ENCODE results near the gene ITPR3. TPM values are rescaled to one million over a fixed set of nuclear protein-coding genes. Genes with fewer than 3 reads are reported as not detected.

ITPR3 gene
- total RNA-seq, 1 experiment from 2014 or later, result 143 TPM

DNA sequence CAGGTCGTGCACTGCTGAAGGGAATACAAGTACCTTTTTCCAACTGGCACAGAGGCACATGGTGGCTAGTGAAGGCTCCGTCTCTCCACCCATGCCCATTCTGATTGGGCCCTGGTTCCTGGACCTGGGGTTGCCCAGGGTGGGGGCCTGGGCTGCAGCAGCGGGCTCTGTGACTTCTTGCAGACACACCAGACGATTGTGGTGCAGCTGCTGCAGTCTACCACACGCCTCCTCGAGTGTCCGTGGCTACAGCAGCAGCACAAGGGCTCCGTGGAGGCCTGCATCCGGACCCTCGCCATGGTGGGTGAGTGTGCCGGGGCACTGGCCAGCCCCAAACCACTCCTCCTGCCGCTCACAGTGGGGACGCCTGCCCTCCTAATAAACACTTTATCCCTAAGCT lies 61.2 kb downstream of the ITPR3 start:
- Mint-ChIP-seq H3K27me3 (ENCODE audit: unreplicated experiment) (no peaks in the 10 kb centered on the region), H3K4me1 (ENCODE audit: low read depth, unreplicated experiment) (no peaks in the 10 kb centered on the region), H3K4me3 (ENCODE audit: low read depth, unreplicated experiment) (no peak overlapping the region), H3K27ac (ENCODE audit: unreplicated experiment) (no peak overlapping the region), H3K36me3 (ENCODE audit: insufficient read depth, unreplicated experiment) (peaks cover 71% of the 10 kb centered on the region), H3K9me3 (ENCODE audit: low read depth, unreplicated experiment) (no peaks in the 10 kb centered on the region)
- intact Hi-C loops (cut with micrococcal nuclease; ENCODE audit: unreplicated experiment), result no loop called here
- no peak for DNase-seq
- TF ChIP-seq, protein P1, sequence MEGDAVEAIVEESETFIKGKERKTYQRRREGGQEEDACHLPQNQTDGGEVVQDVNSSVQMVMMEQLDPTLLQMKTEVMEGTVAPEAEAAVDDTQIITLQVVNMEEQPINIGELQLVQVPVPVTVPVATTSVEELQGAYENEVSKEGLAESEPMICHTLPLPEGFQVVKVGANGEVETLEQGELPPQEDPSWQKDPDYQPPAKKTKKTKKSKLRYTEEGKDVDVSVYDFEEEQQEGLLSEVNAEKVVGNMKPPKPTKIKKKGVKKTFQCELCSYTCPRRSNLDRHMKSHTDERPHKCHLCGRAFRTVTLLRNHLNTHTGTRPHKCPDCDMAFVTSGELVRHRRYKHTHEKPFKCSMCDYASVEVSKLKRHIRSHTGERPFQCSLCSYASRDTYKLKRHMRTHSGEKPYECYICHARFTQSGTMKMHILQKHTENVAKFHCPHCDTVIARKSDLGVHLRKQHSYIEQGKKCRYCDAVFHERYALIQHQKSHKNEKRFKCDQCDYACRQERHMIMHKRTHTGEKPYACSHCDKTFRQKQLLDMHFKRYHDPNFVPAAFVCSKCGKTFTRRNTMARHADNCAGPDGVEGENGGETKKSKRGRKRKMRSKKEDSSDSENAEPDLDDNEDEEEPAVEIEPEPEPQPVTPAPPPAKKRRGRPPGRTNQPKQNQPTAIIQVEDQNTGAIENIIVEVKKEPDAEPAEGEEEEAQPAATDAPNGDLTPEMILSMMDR (IDR thresholded peaks at IDR 0.05; ENCODE audit: unreplicated experiment), result no peak
- CTCF ChIA-PET, result no interaction called here
- no TSS peak for BruUV-seq (replicated peaks)

DNA sequence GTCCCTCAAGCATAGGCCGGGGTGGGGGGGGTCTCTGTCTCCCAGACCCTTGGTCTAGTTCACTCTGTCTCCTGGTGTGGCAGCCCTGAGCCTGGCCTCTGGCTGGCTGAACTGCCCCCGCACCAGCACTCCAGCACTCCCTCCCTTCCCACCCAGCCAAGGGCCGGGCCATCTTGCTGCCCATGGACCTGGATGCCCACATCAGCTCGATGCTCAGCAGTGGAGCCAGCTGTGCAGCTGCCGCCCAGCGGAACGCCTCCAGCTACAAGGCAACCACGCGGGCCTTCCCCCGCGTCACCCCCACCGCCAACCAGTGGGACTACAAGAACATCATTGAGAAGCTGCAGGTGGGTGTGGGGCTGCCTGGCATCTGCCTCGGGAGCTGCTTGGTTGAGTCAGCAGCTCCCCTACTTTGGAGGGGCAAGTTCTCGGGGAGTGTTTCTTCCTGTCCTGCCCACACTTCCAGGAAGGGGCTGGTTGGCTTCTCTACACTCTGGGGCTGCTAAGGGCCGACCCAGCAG lies 62.0 kb downstream of the ITPR3 start:
- TF ChIP-seq, protein P1 (IDR thresholded peaks at IDR 0.05; ENCODE audit: unreplicated experiment), result no peak
- CTCF ChIA-PET, result interaction anchor here (1.8 kb wide), 1 partner anchor 93 kb away, joined by 4 read pairs; no protein-coding TSS in a partner anchor
- H3K4me1 Mint-ChIP-seq (ENCODE audit: low read depth, unreplicated experiment), result no peaks in the 10 kb centered on the region
- H3K4me3 Mint-ChIP-seq (ENCODE audit: low read depth, unreplicated experiment), result no peak overlapping the region
- no peak for DNase-seq
- intact Hi-C loops (cut with micrococcal nuclease; ENCODE audit: unreplicated experiment), result no loop called here
- H3K27me3 Mint-ChIP-seq (ENCODE audit: unreplicated experiment), result no peaks in the 10 kb centered on the region
- BruUV-seq (replicated peaks), result no TSS peak
- peaks cover 63% of the 10 kb centered on the region for H3K36me3 Mint-ChIP-seq (ENCODE audit: insufficient read depth, unreplicated experiment)
- no peaks in the 10 kb centered on the region for H3K9me3 Mint-ChIP-seq (ENCODE audit: low read depth, unreplicated experiment)
- H3K27ac Mint-ChIP-seq (ENCODE audit: unreplicated experiment), result no peak overlapping the region

DNA sequence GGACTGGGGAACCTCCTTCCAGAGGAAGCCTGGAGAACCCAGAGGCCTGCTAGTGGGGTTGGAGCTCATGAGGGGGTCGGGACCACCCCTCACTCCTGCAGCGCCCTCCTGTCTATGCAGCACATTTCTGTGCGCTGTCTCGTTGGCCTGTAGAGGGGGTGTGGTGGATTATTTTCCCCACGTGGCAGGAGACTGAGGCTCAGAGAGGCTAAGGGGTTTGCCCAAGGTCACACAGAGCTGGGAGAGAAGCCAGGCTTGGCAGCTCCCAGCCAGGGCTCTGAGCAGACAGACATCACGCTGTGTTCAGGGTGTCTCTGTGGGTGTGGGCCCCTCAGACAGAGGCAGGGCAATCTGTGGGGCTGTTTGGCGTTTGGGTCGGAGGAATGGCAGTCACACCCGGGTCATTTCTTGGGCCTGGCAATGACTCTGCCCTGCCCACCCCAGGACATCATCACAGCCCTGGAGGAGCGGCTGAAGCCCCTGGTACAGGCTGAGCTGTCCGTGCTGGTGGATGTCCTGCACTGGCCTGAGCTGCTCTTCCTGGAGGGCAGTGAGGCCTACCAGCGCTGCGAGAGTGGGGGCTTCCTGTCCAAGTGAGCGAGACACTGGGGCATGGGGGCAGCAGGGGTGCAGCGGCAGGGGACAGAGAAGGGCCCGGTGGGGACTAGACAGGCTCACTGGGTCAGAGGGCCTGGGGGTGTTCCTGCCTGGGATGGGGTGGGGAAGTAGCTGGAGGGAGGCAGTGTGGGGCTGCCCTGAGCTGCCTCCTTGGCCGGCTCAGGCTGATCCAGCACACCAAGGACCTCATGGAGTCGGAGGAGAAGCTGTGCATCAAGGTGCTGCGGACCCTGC lies 62.7 kb downstream of the ITPR3 start:
- CTCF ChIA-PET, result interaction anchor here (1.8 kb wide), 1 partner anchor 94 kb away, joined by 4 read pairs; no protein-coding TSS in a partner anchor
- H3K27ac Mint-ChIP-seq (ENCODE audit: unreplicated experiment), result no peak overlapping the region
- no peaks in the 10 kb centered on the region for H3K4me1 Mint-ChIP-seq (ENCODE audit: low read depth, unreplicated experiment)
- intact Hi-C loops (cut with micrococcal nuclease; ENCODE audit: unreplicated experiment), result no loop called here
- no peak for DNase-seq
- H3K9me3 Mint-ChIP-seq (ENCODE audit: low read depth, unreplicated experiment), result no peaks in the 10 kb centered on the region
- H3K4me3 Mint-ChIP-seq (ENCODE audit: low read depth, unreplicated experiment), result no peak overlapping the region
- H3K36me3 Mint-ChIP-seq (ENCODE audit: insufficient read depth, unreplicated experiment), result peaks cover 65% of the 10 kb centered on the region
- no TSS peak for BruUV-seq (replicated peaks)
- H3K27me3 Mint-ChIP-seq (ENCODE audit: unreplicated experiment), result no peaks in the 10 kb centered on the region
- TF ChIP-seq, protein P1 (IDR thresholded peaks at IDR 0.05; ENCODE audit: unreplicated experiment), result no peak

DNA sequence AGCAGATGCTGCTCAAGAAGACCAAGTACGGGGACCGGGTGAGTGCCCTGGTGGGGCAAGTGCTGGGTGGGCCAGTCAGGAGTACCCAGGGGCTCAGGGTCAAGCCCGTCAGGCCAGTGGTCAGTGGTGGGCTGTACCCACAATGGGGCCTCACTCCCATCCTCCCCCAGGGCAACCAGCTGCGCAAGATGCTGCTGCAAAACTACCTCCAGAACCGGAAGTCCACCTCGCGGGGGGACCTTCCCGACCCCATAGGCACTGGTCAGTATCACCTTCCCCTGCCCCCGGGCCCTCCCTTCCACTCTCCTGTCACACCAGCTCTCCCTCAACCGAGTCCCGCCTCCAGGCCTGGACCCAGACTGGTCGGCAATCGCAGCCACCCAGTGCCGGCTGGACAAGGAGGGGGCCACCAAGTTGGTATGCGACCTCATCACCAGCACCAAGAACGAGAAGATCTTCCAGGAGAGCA lies 63.3 kb downstream of the ITPR3 start:
- Mint-ChIP-seq H3K4me3 (ENCODE audit: low read depth, unreplicated experiment) (no peak overlapping the region), H3K36me3 (ENCODE audit: insufficient read depth, unreplicated experiment) (peaks cover 68% of the 10 kb centered on the region), H3K27ac (ENCODE audit: unreplicated experiment) (peak overlapping the region; percentile 21), H3K4me1 (ENCODE audit: low read depth, unreplicated experiment) (no peaks in the 10 kb centered on the region), H3K27me3 (ENCODE audit: unreplicated experiment) (no peaks in the 10 kb centered on the region), H3K9me3 (ENCODE audit: low read depth, unreplicated experiment) (no peaks in the 10 kb centered on the region)
- intact Hi-C loops (cut with micrococcal nuclease; ENCODE audit: unreplicated experiment), result no loop called here
- TF ChIP-seq, protein P1 (IDR thresholded peaks at IDR 0.05; ENCODE audit: unreplicated experiment), result no peak
- BruUV-seq (replicated peaks), result no TSS peak
- CTCF ChIA-PET, result interaction anchor here (1.8 kb wide), 1 partner anchor 94 kb away, joined by 4 read pairs; no protein-coding TSS in a partner anchor
- no peak for DNase-seq
